ENCODE data around the gene DCXR. TPM values are rescaled to one million over a fixed set of nuclear protein-coding genes. Genes with fewer than 3 reads are reported as not detected.

DCXR gene
- total RNA-seq, 6 donors from 2014 or later, result 122 to 358 (median 211) TPM

DNA sequence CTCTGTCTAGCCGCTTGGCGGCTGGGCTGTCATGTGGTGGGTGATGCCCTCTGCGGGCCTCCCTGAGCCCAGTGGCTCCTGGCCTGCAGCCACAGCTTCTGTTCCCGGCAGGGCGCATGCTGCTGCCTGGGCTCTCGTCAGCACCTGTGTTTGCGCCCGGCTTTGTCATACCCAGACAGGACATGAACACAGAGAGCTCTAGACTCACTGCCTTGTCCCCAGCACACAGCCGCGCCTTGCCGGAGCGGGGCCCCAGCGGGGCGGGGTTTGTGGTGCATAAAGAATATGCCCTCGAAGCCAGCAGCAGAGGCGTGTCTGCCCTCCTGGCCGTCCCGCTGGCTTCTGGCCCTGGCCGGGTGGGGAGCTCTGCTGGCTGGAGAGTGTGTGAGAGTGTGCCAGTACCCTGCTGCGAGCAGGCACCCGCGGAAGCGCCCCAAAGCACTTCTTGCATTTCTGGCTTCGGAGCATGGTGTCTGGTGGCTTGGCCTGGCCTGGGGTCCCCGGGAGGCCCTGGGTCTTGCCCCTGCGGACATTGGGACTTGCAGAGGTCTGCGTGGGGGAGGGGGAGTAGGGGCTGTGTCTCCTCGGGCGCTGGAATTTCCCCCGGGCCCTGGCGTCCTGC is 45.7 kb downstream of the DCXR start:
- peak overlapping the region in 2 of 4 donors; percentile 7 to 25 for H3K4me3 ChIP-seq
- WGBS, 2 donors, result 26 to 60% methylated on average over 5 to 19 of the region's 31 CpGs
- no peak for TF ChIP-seq EP300 (IDR thresholded peaks at IDR 0.05)
- TF ChIP-seq POLR2A (IDR thresholded peaks at IDR 0.05), result peak in 1 of 4 donors; percentile 76
- TF ChIP-seq, protein P1, sequence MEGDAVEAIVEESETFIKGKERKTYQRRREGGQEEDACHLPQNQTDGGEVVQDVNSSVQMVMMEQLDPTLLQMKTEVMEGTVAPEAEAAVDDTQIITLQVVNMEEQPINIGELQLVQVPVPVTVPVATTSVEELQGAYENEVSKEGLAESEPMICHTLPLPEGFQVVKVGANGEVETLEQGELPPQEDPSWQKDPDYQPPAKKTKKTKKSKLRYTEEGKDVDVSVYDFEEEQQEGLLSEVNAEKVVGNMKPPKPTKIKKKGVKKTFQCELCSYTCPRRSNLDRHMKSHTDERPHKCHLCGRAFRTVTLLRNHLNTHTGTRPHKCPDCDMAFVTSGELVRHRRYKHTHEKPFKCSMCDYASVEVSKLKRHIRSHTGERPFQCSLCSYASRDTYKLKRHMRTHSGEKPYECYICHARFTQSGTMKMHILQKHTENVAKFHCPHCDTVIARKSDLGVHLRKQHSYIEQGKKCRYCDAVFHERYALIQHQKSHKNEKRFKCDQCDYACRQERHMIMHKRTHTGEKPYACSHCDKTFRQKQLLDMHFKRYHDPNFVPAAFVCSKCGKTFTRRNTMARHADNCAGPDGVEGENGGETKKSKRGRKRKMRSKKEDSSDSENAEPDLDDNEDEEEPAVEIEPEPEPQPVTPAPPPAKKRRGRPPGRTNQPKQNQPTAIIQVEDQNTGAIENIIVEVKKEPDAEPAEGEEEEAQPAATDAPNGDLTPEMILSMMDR (IDR thresholded peaks at IDR 0.05), result peak in 1 of 6 experiments; percentile 22
- peak; percentile 13 to 51 for TF ChIP-seq POLR2AphosphoS5 (IDR thresholded peaks at IDR 0.05)
- no peaks in the 10 kb centered on the region for H3K9me3 ChIP-seq
- peak overlapping the region; percentile 51 to 79 (median 76) for H3K27ac ChIP-seq
- no peaks in the 10 kb centered on the region for H3K27me3 ChIP-seq
- peaks cover 0 to 11% (median 7%) of the 10 kb centered on the region in 4 donors for H3K36me3 ChIP-seq
- ATAC-seq (ENCODE audit: low FRiP score in 2 of 2) (peak; percentile 59 to 91), DNase-seq (peak; percentile 95)
- H3K4me1 ChIP-seq, result peaks cover 21 to 48% (median 41%) of the 10 kb centered on the region in 4 donors

DNA sequence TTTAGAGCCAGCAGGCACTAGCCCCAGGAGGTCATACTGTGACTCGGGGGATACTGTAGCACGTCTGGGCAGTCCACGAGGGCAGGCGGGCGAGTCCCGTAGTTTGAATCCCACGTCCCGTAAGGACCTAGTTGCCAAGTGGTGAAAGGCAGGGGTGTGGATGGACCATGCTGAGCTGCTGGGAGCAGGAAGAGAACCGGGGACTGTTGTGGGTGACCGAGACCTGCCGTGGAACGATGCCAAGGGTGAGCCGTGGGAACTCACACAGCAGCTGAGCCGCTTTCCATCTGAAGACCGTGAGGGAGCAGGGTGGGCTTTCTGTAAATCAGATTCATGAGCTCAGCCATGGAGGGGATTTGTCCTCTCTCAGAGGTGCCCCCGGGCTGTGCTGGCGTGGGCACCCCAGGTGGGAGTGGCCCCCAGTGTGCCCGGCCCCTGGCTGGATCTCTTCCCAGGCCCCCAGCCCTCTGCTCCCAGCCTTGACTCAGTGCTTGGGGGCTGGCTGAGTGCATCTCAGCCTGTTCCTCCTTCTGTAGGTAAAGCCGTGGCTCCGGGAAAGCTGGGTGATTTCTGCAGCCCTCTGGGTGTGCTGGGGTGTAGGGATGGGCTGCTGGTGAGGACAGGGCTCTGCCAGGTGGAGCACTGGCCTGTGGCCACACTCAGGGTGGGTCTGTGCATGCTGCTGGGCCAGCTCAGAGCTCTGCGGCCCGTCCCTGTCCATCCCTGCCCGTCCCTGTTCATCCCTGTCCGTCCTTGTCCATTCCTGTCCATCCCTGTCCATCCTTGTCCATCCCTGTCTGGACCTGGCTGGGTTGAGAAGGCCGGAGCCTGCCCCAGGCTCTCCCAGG is 46.4 kb downstream of the DCXR start:
- ATAC-seq (ENCODE audit: low FRiP score in 2 of 2), result peak in 1 of 2 donors; percentile 2
- Histone ChIP-seq H3K27me3 (no peaks in the 10 kb centered on the region), H3K9me3 (no peaks in the 10 kb centered on the region), H3K4me1 (peaks cover 21 to 48% (median 41%) of the 10 kb centered on the region in 4 donors), H3K36me3 (peaks cover 0 to 14% (median 3%) of the 10 kb centered on the region in 4 donors), H3K4me3 (no peak overlapping the region), H3K27ac (peak overlapping the region; percentile 51 to 79 (median 76))
- TF ChIP-seq POLR2AphosphoS5 (IDR thresholded peaks at IDR 0.05) (no peak), EP300 (IDR thresholded peaks at IDR 0.05) (no peak), POLR2A (IDR thresholded peaks at IDR 0.05) (no peak)
- TF ChIP-seq, protein P1 (IDR thresholded peaks at IDR 0.05), result no peak
- WGBS, 2 donors, result 79 to 82% methylated on average over 9 to 25 of the region's 25 CpGs
- peak in 1 of 2 donors; percentile 59 for DNase-seq

DNA sequence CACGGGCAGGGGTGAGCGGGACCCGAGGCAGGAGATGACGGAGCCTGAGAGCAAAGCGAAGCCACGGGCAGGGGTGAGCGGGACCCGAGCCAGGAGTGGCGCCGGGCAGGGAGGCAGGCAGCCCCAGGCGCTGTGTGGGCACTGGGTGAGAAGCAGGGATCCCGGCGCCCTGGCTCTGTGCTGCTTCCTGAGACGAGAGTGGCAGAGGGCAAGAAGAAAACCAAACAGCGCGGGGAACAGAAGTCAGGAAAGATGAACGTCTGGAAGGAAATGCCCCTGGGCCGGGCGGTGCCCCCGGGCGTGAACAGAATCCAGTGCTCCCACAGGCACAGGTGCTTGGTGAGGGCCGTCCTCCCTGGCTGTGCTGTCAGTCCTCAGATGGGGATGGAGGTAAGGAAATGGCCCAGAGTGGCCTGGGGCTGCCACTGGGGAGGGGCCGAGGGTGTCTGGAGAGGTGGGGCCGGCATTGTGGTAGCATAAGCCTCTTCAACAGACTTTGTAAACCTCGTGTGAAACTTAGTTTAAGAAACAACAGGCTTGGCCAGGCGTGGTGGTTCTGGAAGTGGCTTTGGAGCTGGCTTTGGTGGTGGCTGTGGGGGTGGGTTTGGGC is 50.2 kb downstream of the DCXR start:
- 80 to 87% methylated on average over 25 to 26 of the region's 26 CpGs for WGBS, 2 donors
- DNase-seq (peak in 1 of 2 donors; percentile 81), ATAC-seq (ENCODE audit: low FRiP score in 2 of 2) (no peak)
- no peak overlapping the region for H3K4me3 ChIP-seq
- no peak overlapping the region for H3K27ac ChIP-seq
- peaks cover 7 to 45% (median 27%) of the 10 kb centered on the region in 4 donors for H3K36me3 ChIP-seq
- H3K27me3 ChIP-seq, result no peaks in the 10 kb centered on the region
- no peak for TF ChIP-seq POLR2AphosphoS5 (IDR thresholded peaks at IDR 0.05)
- no peaks in the 10 kb centered on the region for H3K9me3 ChIP-seq
- peaks cover 13 to 17% (median 16%) of the 10 kb centered on the region in 4 donors for H3K4me1 ChIP-seq

DNA sequence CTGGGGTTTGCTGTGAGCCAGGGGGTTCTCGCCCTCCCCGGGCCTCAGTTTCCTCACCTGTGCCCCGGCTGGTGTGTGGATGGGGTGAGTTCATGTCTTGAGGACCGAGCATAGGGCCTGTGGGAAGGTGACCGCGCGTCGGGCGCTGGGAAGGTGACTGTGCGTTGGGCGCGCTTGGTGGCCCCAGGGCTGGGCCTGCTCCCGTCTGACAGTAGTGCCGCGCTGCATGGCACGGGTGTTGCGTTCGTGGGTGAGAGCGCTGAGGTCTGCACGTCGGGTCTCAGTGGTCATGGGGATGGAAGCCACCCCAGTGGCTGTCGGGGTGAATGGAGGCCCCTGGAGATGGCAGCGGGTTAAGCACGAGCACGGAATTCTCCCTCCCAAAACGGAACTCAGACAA is 50.9 kb downstream of the DCXR start:
- DNase-seq (peak in 1 of 2 donors; percentile 78), ATAC-seq (ENCODE audit: low FRiP score in 2 of 2) (no peak)
- 95% methylated on average over 26 of the region's 26 CpGs for WGBS, 2 donors

More for the DNA sequence above, 50.9 kb downstream of the DCXR start:
- H3K36me3 ChIP-seq, result peaks cover 7 to 45% (median 29%) of the 10 kb centered on the region in 4 donors
- TF ChIP-seq POLR2AphosphoS5 (IDR thresholded peaks at IDR 0.05), result no peak
- no peak for TF ChIP-seq EP300 (IDR thresholded peaks at IDR 0.05)
- TF ChIP-seq, protein P1 (IDR thresholded peaks at IDR 0.05), result no peak
- no peak for TF ChIP-seq POLR2A (IDR thresholded peaks at IDR 0.05)
- no peak overlapping the region for H3K27ac ChIP-seq
- H3K4me1 ChIP-seq, result peaks cover 8 to 12% (median 10%) of the 10 kb centered on the region in 4 donors
- no peaks in the 10 kb centered on the region for H3K27me3 ChIP-seq
- H3K4me3 ChIP-seq, result no peak overlapping the region
- no peaks in the 10 kb centered on the region for H3K9me3 ChIP-seq

Other genes with a start within 250 kb of the DCXR start
- 10 to 100 TPM in 1 of 6 donors, not detected in 5; 11.1 TPM for gene GCGR, start 233.5 kb downstream of the DCXR start, total RNA-seq
- gene MCRIP1, start 204.4 kb downstream of the DCXR start, total RNA-seq, result 100 to 1,000 TPM in 1 of 6 donors, 10 to 100 TPM in 5; 30.1 to 106 (median 70.1) TPM
- not detected for gene PPP1R27, start 202.6 kb downstream of the DCXR start, total RNA-seq
- gene P4HB, start 177.2 kb downstream of the DCXR start, total RNA-seq, result 100 to 1,000 TPM; 374 to 627 (median 531) TPM
- 100 to 1,000 TPM; 171 to 522 (median 302) TPM for gene ARHGDIA, start 166.4 kb downstream of the DCXR start, total RNA-seq
- gene ALYREF, start 146.1 kb downstream of the DCXR start, total RNA-seq, result 10 to 100 TPM; 43.0 to 71.0 (median 60.1) TPM
- 100 to 1,000 TPM in 3 of 6 donors, 10 to 100 TPM in 3; 24.1 to 138 (median 99.2) TPM for gene ANAPC11, start 146.0 kb downstream of the DCXR start, total RNA-seq
- gene NPB, start 135.5 kb downstream of the DCXR start, total RNA-seq, result 1 to 10 TPM in 1 of 6 donors, under 1 TPM in 2, not detected in 3; 0.37 to 1.8 (median 0.94) TPM
- gene PCYT2, start 126.3 kb downstream of the DCXR start, total RNA-seq, result 10 to 100 TPM; 29.1 to 63.1 (median 52.2) TPM
- 10 to 100 TPM; 35.7 to 87.0 (median 39.7) TPM for gene SIRT7, start 119.5 kb downstream of the DCXR start, total RNA-seq
- 10 to 100 TPM; 23.0 to 46.4 (median 28.8) TPM for gene MAFG, start 110.0 kb downstream of the DCXR start, total RNA-seq
- gene PYCR1, start 100.4 kb downstream of the DCXR start, total RNA-seq, result 10 to 100 TPM in 4 of 6 donors, 1 to 10 TPM in 2; 8.4 to 42.4 (median 14.6) TPM
- gene MYADML2, start 90.5 kb downstream of the DCXR start, total RNA-seq, result not detected
- gene NOTUM, start 76.5 kb downstream of the DCXR start, total RNA-seq, result 1 to 10 TPM in 5 of 6 donors, under 1 TPM in 1; 0.89 to 5.0 (median 2.3) TPM
- 10 to 100 TPM; 26.0 to 96.4 (median 56.1) TPM for gene ASPSCR1, start 60.1 kb downstream of the DCXR start, total RNA-seq
- gene CENPX, start 14.8 kb downstream of the DCXR start, total RNA-seq, result 10 to 100 TPM; 24.1 to 60.5 (median 47.8) TPM
- gene LRRC45, start 14.4 kb downstream of the DCXR start, total RNA-seq, result 10 to 100 TPM; 14.0 to 57.6 (median 20.4) TPM
- gene RAC3, start 6.0 kb downstream of the DCXR start, total RNA-seq, result 10 to 100 TPM in 2 of 6 donors, 1 to 10 TPM in 4; 3.0 to 12.6 (median 7.1) TPM
- 100 to 1,000 TPM in 1 of 6 donors, 10 to 100 TPM in 5; 25.0 to 101 (median 37.5) TPM for gene RFNG, start 14.1 kb upstream of the DCXR start, total RNA-seq
- gene GPS1, start 14.2 kb upstream of the DCXR start, total RNA-seq, result 100 to 1,000 TPM in 4 of 6 donors, 10 to 100 TPM in 2; 55.2 to 147 (median 108) TPM
- gene DUS1L, start 28.1 kb upstream of the DCXR start, total RNA-seq, result 100 to 1,000 TPM in 3 of 6 donors, 10 to 100 TPM in 3; 53.5 to 183 (median 106) TPM
- 100 to 1,000 TPM; 191 to 805 (median 577) TPM for gene FASN, start 60.5 kb upstream of the DCXR start, total RNA-seq
- gene CCDC57, start 175.1 kb upstream of the DCXR start, total RNA-seq, result 100 to 1,000 TPM in 2 of 6 donors, 10 to 100 TPM in 4; 52.9 to 204 (median 71.8) TPM
- 100 to 1,000 TPM in 3 of 6 donors, 10 to 100 TPM in 3; 33.5 to 134 (median 102) TPM for gene SLC16A3, start 191.3 kb upstream of the DCXR start, total RNA-seq
- gene CSNK1D, start 236.0 kb upstream of the DCXR start, total RNA-seq, result 100 to 1,000 TPM in 4 of 6 donors, 10 to 100 TPM in 2; 80.6 to 228 (median 152) TPM

All from upper lobe of left lung (tissue), 6 donors.